DMS79 treated with DMSO at 0.1 percent for 48 hours (cell line): Measurements from ENCODE around the gene IFNA13.

Experiments used
- DNase-seq: peaks from one replicate; lab custom pipeline; 2025; lab: John Stamatoyannopoulos, UW

The IFNA13 gene

GRCh38 chr9:21357479-21358460 is 10.1 kb downstream of the IFNA13 start:
- DNase-seq = no peak

DNA sequence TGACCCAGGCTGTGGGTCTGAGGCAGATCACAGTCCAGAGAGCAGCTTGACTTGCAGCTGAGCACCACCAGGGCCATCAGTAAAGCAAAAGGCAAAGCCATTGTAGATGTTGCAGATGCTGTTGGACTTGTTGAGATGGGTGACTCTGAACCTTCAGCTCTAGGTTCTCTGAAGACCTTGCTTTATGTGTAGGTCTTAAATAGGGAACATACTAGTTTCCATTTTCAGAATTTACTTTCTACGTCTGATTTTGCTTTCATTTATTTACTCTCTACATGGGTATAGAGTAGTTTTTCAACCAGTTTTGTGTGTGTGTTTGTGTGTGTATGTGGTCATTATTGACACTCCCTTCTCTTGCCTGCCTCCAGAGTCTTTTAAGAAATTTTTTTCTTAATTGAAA is 17.1 kb downstream of the IFNA13 start, which contains the start of gene IFNA6:
Gene IFNA6, minus strand, starts transcription at position 101 of the 400 bp plus-strand sequence. Its CDS starts 0 bp downstream, at position 101.
- DNase-seq = no peak

GRCh38 chr9:21348430-21348970 is 19.4 kb downstream of the IFNA13 start:
- DNase-seq = no peak

GRCh38 chr9:21340735-21341134 is 27.1 kb downstream of the IFNA13 start:
- DNase-seq = no peak

DNA sequence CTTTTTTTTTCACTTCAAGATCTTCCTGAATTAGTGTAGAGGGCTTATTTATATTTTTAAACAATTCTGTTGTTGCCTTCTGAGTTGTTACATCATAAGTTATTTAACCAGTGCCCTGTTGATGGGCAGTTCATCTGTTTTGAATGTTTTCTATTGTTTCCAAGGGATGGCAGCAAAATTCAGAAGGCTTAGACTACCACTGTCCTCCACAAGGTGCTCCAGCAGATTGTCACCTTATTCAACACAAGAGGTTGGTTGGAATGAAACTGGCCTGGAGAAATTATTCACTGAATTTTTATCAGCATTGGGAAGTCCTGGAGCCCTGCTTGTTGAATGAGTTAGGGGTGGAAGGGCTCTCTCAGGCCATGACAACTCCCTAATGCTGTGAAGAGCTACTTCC is 31.4 kb downstream of the IFNA13 start:
- no peak for DNase-seq

- peak; percentile 82 for DNase-seq
Observed at GRCh38 chr9:21334701-21335632, 32.9 kb downstream of the IFNA13 start, which contains the start of gene KLHL9. TSS of gene KLHL9 (minus strand) at chr9:21335404. CDS start at chr9:21334859, 545 bp downstream.

- no peak for DNase-seq
Observed at GRCh38 chr9:21333226-21333625, 34.6 kb downstream of the IFNA13 start.

DNA sequence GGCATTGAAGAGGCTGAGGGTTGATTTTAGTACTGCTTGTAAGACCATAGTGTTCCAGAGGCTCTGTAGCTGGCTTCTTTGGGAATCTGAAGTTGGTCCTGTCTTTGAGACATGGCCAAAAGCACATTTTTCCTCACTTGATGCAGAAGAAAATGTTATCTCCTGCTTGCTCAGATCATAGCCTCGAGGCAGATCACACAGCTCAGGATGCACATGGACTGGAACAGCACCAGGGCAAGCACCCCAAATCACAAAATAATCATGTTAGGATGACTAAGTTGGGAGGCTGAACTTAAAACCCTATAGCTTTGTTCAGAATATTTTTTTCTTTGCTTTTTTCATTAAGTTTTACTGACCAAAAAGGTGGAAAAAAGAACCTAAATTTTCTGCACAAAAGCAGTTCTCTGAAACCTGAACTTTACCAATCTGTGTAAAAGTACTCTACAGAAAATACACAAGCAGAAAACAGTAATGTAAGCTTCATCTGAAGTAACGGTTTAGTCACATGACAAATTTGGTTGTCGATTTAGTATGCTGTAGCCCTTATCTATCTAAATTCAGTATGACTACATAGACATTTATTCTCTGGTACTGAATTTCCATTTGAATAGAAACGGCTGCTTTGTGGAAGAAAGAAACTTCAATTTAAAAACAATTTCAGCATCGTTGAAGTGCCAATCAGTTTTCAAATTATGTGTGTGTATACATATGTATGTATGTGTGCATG is 36.0 kb downstream of the IFNA13 start:
- DNase-seq = no peak

GRCh38 chr9:21326526-21327139 is 41.2 kb downstream of the IFNA13 start:
- peak; percentile 61 for DNase-seq

GRCh38 chr9:21324047-21324446 is 43.8 kb downstream of the IFNA13 start:
- DNase-seq = no peak

- DNase-seq = no peak
Observed at GRCh38 chr9:21322911-21323461, 44.9 kb downstream of the IFNA13 start.

DNA sequence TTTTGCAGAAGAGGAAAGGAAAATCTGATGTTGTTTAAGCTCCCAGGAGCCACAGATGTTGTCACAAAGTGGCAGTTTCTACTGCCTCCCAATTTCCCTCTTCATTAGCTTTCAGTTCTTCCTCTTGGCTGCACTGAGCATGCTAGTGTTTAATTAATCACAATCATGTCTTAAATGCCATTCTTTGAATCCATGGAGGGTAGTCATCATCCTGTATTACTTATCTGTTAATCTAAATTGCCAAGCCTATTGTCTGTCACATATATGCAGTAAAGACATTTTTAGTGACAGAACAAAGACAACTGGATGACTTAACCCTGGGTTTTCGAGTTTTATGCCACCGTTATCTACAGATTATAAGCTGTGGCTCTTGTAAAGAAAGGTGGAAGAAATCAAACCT is 47.4 kb downstream of the IFNA13 start:
- no peak for DNase-seq

GRCh38 chr9:21317956-21318923 is 49.6 kb downstream of the IFNA13 start:
- peak; percentile 57 for DNase-seq
